H1 (cell line): ENCODE data around the gene FAT2.

Source experiments
- CTCF ChIP-seq, 3 experiments: IDR thresholded peaks; 1 replicate in 2 of 3; 2 replicates in 1 of 3; pipeline versions ENCODE4 v1.5.1 to v1.6.1; 2011; ENCODE audit warnings: low read length in 3 of 3, mild to moderate bottlenecking in 3 of 3, inconsistent platforms in 2 of 3, low read depth in 1 of 3, moderate library complexity in 1 of 3; ENCODE audit not compliant: insufficient read depth in 1 of 3; ENCODE audit errors: control extremely low read depth in 1 of 3
- PHF8 ChIP-seq: fragments of 200-600 bp; sonication (generic); conservative IDR thresholded peaks from 2 replicates; pipeline ENCODE4 v1.7.1; 2012; ENCODE audit warnings: low read depth, mild to moderate bottlenecking, inconsistent platforms, low read length, moderate library complexity
- SAP30 ChIP-seq: fragments of 300-600 bp; sonication (generic); IDR thresholded peaks from 2 replicates; pipeline ENCODE4 v1.7.1; 2012; ENCODE audit warnings: low read length, moderate library complexity, mild to moderate bottlenecking, inconsistent platforms; ENCODE audit not compliant: insufficient read depth, insufficient replicate concordance

- no peak for TF ChIP-seq CTCF (IDR thresholded peaks at IDR 0.05; ENCODE audit: control extremely low read depth in 1 of 3, insufficient read depth in 1 of 3, low read depth in 1 of 3, low read length in 3 of 3)
- TF ChIP-seq SAP30 = no peak
- no peak for TF ChIP-seq PHF8
Observed at GRCh38 chr5:151638619-151639018, 47.5 kb upstream of the FAT2 start.
